Right atrium auricular region (tissue), 2 donors: ENCODE measurements around the gene HPF1. TPM values are rescaled to one million over a fixed set of nuclear protein-coding genes. Genes with fewer than 3 reads are reported as not detected.
"Not testable (repeated sequence)": the region's sequence is repeated elsewhere in the genome, so short reads cannot be mapped to it uniquely, and the experiment has no call there.

Experiments used
- DNase-seq: peaks from one replicate; pipeline ENCODE4 v3.0.0-alpha.2; 2019; ENCODE audit warnings: low spot score
- H3K27ac ChIP-seq, 2 donors: fragments of 200-600 bp; sonication (generic); 1 replicate in 1 of 2; 2 replicates in 1 of 2; pipeline ENCODE4 v1.5.1; 2016 to 2019
- H3K27me3 ChIP-seq, 2 donors: fragments of 200-600 bp; sonication (generic); one replicate each; pipeline versions ENCODE4 v1.5.1 to v1.6.0; 2017 to 2019
- H3K36me3 ChIP-seq: fragments of 200-600 bp; sonication (generic); one replicate; pipeline ENCODE4 v1.5.1; 2016
- H3K4me1 ChIP-seq, 2 donors: fragments of 200-600 bp; sonication (generic); one replicate each; pipeline versions ENCODE4 v1.5.1 to v1.6.0; 2017 to 2019
- H3K4me3 ChIP-seq, 2 donors: fragments of 200-600 bp; sonication (generic); 1 replicate in 1 of 2; 2 replicates in 1 of 2; pipeline ENCODE4 v1.5.1; 2017 to 2019; ENCODE audit warnings: mild to moderate bottlenecking in 1 of 2, moderate library complexity in 1 of 2
- H3K9me3 ChIP-seq, 2 donors: fragments of 200-600 bp; sonication (generic); one replicate each; pipeline ENCODE4 v1.5.1; 2019
- total RNA-seq, 2 donors: library from RNA; depleted of rRNA; stranded (reverse); fragments of >200 nt; gene quantifications; one replicate each; pipeline ENCODE4 v1.1.0, GENCODE V29; 2016
- TF ChIP-seq, protein P1 (sequence below), 2 donors: fragments of 200-600 bp; sonication (generic); IDR thresholded peaks; one replicate each; pipeline ENCODE4 v1.5.1; 2019; ENCODE audit warnings: antibody characterized with exemption in 2 of 2

Gene HPF1
- total RNA-seq, 2 donors from 2014 or later: 25.7 to 31.3 TPM

GRCh38 chr4:169756971-169757574 lies 671 bp downstream of the HPF1 start:
- DNase-seq: no peak
- Histone ChIP-seq H3K4me3 (peak overlapping the region; percentile 72 to 73), H3K4me1 (peaks cover 0 to 14% of the 10 kb centered on the region in 2 donors), H3K36me3 (peaks cover 14% of the 10 kb centered on the region), H3K27me3 (no peaks in the 10 kb centered on the region), H3K27ac (peak overlapping the region; percentile 51 to 70), H3K9me3 (no peaks in the 10 kb centered on the region)
- TF ChIP-seq, protein P1, sequence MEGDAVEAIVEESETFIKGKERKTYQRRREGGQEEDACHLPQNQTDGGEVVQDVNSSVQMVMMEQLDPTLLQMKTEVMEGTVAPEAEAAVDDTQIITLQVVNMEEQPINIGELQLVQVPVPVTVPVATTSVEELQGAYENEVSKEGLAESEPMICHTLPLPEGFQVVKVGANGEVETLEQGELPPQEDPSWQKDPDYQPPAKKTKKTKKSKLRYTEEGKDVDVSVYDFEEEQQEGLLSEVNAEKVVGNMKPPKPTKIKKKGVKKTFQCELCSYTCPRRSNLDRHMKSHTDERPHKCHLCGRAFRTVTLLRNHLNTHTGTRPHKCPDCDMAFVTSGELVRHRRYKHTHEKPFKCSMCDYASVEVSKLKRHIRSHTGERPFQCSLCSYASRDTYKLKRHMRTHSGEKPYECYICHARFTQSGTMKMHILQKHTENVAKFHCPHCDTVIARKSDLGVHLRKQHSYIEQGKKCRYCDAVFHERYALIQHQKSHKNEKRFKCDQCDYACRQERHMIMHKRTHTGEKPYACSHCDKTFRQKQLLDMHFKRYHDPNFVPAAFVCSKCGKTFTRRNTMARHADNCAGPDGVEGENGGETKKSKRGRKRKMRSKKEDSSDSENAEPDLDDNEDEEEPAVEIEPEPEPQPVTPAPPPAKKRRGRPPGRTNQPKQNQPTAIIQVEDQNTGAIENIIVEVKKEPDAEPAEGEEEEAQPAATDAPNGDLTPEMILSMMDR (IDR thresholded peaks at IDR 0.05): no peak

- Histone ChIP-seq H3K9me3 (no peaks in the 10 kb centered on the region), H3K36me3 (peaks cover 4% of the 10 kb centered on the region), H3K27me3 (no peaks in the 10 kb centered on the region), H3K4me3 (no peak overlapping the region), H3K4me1 (no peaks in the 10 kb centered on the region), H3K27ac (no peak overlapping the region)
- DNase-seq: no peak
- TF ChIP-seq, protein P1 (IDR thresholded peaks at IDR 0.05): no peak
These were observed 12.5 kb downstream of the HPF1 start for GRCh38 chr4:169745291-169745690.

DNA sequence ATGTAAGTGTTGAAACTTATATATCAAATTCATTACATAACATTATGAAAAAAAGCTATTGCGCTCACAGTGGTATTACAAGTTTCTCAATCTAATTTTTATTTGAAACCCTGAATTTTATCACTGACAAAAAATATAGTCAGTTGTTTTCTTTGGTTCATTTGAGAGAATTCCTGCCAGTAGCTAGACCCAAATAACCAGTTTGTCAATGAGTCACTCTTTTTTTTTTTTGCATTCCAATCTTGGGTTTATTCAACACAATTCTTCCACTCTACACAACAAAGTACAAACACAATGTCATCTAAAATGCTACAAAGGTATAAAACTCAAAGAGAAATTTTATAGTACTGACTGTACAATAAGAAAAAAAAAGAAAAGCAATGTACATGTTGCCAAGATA lies 13.1 kb downstream of the HPF1 start:
- no peak for DNase-seq
- TF ChIP-seq, protein P1 (IDR thresholded peaks at IDR 0.05): no peak
- peaks cover 4% of the 10 kb centered on the region for H3K36me3 ChIP-seq

GRCh38 chr4:169741569-169741968 lies 16.2 kb downstream of the HPF1 start:
- no peak overlapping the region for H3K4me3 ChIP-seq
- DNase-seq: no peak
- TF ChIP-seq, protein P1 (IDR thresholded peaks at IDR 0.05): no peak
- no peaks in the 10 kb centered on the region for H3K9me3 ChIP-seq
- H3K4me1 ChIP-seq: no peaks in the 10 kb centered on the region
- H3K36me3 ChIP-seq: peaks cover 2% of the 10 kb centered on the region
- H3K27me3 ChIP-seq: no peaks in the 10 kb centered on the region
- no peak overlapping the region for H3K27ac ChIP-seq

More for the DNA sequence above, 13.1 kb downstream of the HPF1 start:
- Histone ChIP-seq H3K4me1 (no peaks in the 10 kb centered on the region), H3K9me3 (no peaks in the 10 kb centered on the region), H3K27me3 (no peaks in the 10 kb centered on the region), H3K27ac (no peak overlapping the region), H3K4me3 (no peak overlapping the region)

- H3K27ac ChIP-seq, H3K9me3 ChIP-seq, H3K4me1 ChIP-seq, H3K36me3 ChIP-seq, H3K4me3 ChIP-seq, H3K27me3 ChIP-seq, DNase-seq: not testable (repeated sequence)
These were observed 19.1 kb downstream of the HPF1 start for GRCh38 chr4:169738604-169739003.

DNA sequence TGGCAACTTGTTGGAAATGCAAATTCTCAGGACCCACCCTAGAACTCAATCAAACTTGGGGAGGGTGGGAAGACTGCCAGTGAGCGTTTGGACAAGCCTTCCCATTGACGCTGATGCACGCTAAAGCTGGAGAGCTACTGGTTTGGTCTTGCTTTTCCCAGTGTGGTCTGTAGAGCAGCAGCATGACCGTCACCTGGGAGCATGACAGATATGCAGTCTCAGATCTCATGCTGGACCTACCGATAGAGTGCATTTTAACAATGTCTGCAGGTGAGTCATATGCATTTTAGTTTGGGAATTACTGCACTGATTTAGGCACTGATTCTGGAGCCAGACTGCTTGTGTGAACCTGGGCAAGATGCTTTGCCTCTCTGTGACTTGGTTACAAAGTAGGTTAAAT lies 27.2 kb downstream of the HPF1 start:
- H3K36me3 ChIP-seq: peaks cover 21% of the 10 kb centered on the region
- no peak overlapping the region for H3K4me3 ChIP-seq
- DNase-seq: no peak
- no peaks in the 10 kb centered on the region for H3K9me3 ChIP-seq
- no peak overlapping the region for H3K27ac ChIP-seq
- TF ChIP-seq, protein P1 (IDR thresholded peaks at IDR 0.05): no peak
- no peaks in the 10 kb centered on the region for H3K4me1 ChIP-seq
- no peaks in the 10 kb centered on the region for H3K27me3 ChIP-seq
